HG03575 (cell line): ENCODE results near the gene HDDC2.

Source experiments
- ATAC-seq: cut with Tn5 transposase; IDR thresholded peaks from one replicate; pipeline ENCODE4 v1.9.1; 2021; ENCODE audit not compliant: unreplicated experiment, insufficient number of reproducible peaks, low FRiP score; ENCODE audit errors: extremely low read depth

The HDDC2 gene

GRCh38 chr6:125275779-125276178, 26.0 kb downstream of the HDDC2 start:
- ATAC-seq, result no peak

- no peak for ATAC-seq
Observed at GRCh38 chr6:125274935-125275334, 26.8 kb downstream of the HDDC2 start.

GRCh38 chr6:125273965-125274364, 27.8 kb downstream of the HDDC2 start:
- ATAC-seq, result no peak

GRCh38 chr6:125273251-125273650, 28.5 kb downstream of the HDDC2 start:
- no peak for ATAC-seq

- ATAC-seq, result no peak
Observed at GRCh38 chr6:125271486-125272159, 30.1 kb downstream of the HDDC2 start.

GRCh38 chr6:125270380-125270779, 31.4 kb downstream of the HDDC2 start:
- no peak for ATAC-seq

GRCh38 chr6:125269328-125269985, 32.3 kb downstream of the HDDC2 start:
- ATAC-seq, result no peak

- no peak for ATAC-seq
Observed at GRCh38 chr6:125268765-125269164, 33.0 kb downstream of the HDDC2 start.

- no peak for ATAC-seq
Observed at GRCh38 chr6:125267806-125268523, 33.8 kb downstream of the HDDC2 start.

GRCh38 chr6:125264476-125264875, 37.3 kb downstream of the HDDC2 start:
- ATAC-seq, result no peak

- no peak for ATAC-seq
Observed at GRCh38 chr6:125262016-125263013, 39.5 kb downstream of the HDDC2 start.

- no peak for ATAC-seq
Observed at GRCh38 chr6:125259354-125259736, 42.4 kb downstream of the HDDC2 start.

- ATAC-seq, result peak; percentile 66
Observed at GRCh38 chr6:125258651-125259353, 43.0 kb downstream of the HDDC2 start.

GRCh38 chr6:125257351-125257750, 44.4 kb downstream of the HDDC2 start:
- ATAC-seq, result no peak

- ATAC-seq, result no peak
Observed at GRCh38 chr6:125255201-125255600, 46.6 kb downstream of the HDDC2 start.

GRCh38 chr6:125254321-125254720, 47.4 kb downstream of the HDDC2 start:
- ATAC-seq, result no peak

- ATAC-seq, result no peak
Observed at GRCh38 chr6:125253881-125254280, 47.9 kb downstream of the HDDC2 start.

- no peak for ATAC-seq
Observed at GRCh38 chr6:125252891-125253290, 48.9 kb downstream of the HDDC2 start.
